DMS79 (cell line): ENCODE measurements around the gene HK2.
"Not testable (repeated sequence)": the region's sequence is repeated elsewhere in the genome, so short reads cannot be mapped to it uniquely, and the experiment has no call there.

ENCODE experiments used
- DNase-seq: peaks from one replicate; lab custom pipeline; 2025; lab: John Stamatoyannopoulos, UW

Gene HK2

DNA sequence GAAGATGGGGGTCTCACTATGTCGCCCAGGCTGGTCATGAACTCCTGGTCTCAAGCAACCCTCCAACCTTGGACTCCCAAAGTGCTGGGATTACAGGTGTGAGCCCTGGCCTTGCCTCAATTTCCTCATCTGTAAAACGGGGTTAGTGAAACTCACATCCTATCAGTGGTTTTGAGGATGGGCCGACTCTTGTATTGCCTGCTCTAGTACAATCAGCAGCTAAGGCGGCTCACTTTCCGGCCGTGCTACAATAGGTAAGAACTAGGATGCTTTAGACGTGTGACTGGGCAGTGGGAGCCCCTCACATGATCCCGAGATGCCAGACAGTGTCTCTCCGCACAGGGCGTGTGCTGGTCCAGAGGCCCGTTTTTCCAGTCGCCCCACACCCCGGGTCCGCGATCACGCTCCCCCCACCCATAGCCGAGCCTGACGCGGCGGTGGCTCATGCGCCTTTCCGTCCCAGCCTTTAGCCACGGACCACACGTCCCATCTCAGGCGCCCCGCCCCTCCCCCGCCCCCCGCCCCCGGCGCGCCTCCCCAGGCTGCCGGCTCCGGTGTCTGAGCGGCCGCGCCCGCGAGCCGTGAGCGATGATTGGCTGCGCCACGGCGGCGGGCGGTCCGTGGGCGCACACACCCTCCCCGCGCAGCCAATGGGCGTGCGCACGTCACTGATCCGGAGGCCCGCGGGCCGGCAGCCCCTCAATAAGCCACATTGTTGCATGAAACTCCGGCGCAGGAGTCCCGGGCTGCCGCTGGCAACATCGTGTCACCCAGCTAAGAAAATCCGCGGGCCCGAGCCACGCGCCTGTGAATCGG lies at the start of gene HK2:
Gene HK2, plus strand, starts transcription at position 710 of the 816 bp plus-strand sequence. CDS start 454 bp downstream, outside the sequence.
- DNase-seq: peak; percentile 41

DNA sequence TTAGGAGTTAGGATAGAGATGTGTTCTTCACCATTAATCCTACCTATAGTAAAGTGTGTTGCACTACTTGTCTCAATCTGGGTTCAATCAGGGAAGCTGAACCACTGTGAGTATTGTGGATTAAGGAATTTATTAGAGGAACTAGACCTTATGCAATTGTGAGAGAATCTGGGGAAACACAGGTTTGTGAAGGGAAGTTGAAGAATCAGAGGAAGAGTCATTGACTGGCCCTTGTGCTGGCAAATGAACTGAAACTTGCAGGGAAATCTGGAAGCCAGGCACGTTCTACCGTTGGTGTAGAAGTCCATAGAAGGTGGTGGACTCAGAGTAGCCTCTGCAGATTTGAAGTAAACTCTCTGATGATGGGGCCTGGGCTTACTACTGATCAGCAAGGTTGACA lies 44.7 kb upstream of the HK2 start:
- DNase-seq: no peak

DNA sequence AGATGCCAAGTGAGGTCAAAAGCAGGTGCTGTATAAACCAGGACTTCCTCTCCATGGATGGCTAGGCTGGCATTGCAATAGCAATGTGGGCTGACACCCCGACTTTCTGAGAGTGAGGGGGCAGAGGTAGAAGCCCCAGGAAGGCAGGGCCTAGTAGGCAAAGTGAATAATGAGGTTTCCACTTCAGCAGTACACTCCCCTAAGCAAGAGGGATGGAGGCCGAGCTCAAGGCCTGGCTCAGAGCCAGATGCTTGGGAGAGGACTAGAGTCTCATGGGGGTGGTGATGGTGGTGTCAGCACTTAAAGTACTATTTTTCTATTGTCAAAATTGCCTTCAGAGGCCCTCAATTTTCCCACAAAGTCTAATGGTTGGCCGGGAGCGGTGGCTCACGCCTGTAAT lies 41.6 kb upstream of the HK2 start:
- no peak for DNase-seq

DNA sequence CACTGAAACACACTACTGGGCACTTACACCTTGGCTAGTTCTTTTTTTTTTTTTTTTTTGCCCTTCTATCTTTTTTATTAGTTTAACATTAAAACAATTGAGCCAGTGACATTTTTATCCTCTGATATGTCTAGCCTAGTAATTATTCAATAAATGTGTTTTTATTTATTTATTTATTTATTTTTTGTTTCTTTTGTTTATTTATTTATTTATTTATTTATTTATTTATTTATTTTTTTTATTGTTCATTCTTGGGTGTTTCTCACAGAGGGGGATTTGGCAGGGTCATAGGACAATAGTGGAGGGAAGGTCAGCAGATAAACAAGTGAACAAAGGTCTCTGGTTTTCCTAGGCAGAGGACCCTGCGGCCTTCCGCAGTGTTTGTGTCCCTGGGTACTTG lies 39.0 kb upstream of the HK2 start:
- not testable (repeated sequence) for DNase-seq

DNA sequence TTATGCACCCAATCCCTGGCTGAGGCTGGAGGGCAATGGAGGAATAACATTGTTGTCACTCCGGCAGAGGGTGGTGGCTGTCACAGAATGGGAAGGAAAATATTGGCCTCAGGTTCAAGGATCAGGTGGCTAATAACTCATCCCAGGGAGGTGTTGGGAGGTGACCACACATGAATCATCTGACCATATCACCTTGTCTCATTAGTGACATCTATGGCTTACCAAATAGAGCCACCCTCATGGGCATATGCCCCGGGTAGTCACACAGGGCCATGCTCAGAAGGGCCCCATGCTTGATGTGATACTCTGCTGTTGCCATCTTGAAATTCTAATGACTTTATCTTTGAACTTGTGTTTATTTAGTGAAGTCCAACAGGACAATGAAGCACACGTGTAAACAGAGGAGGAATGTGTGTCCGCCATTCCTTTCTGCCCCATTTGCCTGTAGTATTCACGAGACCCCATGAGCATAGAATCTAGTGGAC lies 27.5 kb upstream of the HK2 start:
- DNase-seq: no peak

DNA sequence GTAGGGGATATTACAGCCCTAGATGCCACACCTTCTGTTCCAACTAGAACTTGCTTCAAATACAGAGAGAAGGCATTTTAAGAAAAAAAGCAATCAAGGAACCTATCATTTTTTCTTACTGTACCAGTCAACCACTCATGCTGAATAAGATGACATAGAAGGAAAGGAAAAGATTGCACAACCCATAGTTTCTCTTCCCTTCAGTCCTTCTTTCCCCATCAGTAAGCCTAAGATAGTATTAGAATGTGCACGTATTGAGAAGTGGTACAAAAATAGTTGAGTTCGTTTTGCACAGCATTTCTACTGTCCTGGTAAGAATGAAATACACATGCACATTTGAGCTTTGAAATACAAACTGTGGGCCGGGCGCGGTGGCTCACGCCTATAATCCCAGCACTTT lies 27.0 kb upstream of the HK2 start:
- DNase-seq: no peak

DNA sequence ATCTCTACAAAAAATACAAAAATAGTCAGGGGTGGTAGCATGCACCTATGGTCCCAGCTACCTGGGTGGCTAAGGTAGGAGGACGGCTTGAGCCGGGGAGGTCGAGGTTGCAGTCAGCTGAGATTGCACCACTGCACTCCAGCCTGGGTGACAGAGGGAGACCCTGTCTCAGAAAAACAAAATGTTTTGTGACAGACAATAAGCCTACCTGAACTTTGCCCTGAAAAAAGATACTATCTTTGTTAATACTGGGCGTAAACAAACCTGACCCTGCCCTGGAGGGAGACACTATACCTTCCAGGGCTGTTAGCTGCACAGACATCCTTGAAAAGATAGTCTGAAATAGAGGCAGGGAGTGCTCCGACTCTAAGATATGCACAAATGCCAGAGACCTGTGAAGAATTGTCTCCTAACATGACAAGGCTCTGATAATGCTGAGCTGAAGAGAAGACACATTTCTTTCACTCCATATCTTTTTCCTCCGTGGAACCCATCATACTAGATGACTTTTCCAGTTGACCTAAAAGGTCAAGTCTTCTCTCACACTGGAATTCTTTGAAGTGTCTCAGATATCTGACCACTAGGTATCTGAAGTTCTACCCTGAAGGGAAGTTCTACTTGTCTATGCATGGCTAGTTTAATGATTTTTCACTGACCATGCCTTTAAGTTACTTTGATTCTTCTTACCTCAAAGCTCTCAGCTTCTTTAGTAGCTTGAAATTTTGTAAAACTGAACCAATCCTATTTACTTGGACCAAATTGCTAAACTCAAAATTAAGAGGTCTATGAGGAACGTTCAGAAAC lies 20.9 kb upstream of the HK2 start:
- DNase-seq: no peak

DNA sequence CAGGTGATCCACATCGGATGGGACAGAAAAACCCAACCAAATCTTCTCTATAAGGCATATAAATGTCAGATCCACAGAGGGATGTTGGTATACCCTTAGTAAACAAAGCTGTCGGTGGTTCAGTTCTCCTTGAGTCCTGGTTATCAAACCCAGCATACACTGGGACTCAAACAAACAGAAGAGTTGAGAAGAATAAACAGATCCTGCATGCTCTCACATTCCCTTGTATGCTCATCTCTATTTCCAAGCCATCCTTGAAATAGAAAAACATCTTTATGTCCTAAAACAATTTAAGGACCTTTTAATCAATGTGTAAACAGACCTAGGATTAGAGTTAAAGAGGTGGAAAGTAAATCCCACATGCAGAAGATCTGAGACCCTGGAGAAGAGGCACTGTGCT lies 19.8 kb upstream of the HK2 start:
- no peak for DNase-seq

DNA sequence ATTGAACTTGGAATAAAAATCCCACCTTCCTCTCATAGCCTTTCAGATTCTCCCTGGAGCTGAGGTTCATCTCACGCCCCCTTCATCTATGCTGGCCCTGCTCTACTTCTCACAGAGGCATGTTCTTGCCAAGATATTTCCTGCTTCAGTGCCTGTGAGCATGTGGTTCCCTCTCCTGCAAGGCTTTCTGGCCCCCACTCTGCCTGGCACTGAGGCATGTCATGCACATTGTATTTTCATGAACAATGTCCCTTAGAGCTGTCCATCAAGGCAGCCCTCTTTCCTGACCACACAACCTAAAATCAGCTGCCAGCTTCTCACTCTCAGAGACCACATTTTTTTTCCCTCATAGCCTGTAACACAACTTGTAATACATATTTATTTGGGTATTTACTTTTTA lies 18.0 kb upstream of the HK2 start:
- DNase-seq: peak; percentile 96

DNA sequence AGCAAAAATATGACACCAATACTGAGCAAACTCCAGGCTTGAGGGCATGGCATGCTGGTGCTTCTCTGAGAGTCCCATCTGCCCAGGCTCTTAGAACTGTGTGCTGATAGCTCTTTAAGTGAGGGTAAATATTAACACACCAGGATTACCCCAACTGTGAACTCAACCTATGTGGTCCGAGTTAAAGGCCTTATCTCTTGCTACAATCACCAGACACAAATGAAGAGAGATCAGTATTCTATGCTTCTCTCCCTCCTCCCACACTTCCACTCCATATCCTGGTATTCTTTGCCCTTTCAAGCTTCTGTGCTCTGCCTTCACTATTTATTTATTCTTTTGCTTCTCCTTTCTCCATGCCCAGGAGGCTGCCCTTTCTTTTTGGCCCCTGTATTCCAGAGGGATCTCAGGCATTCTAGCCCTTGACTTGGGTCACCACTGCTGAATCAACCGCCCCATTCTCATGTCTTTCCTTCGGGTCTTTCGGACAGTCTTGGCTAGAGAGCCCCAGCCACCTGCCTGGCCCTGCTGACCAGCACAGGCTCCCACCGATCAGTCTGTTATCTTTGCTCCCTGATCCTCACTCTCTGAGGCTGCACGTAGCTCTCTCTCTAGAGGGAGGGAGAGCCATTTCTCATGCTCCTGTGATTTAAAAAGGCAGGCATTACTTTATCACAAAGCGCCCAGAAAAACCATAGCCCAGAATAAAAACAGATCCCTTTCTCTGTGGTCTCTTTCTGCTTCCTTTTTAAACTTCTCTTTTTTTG lies 17.2 kb upstream of the HK2 start:
- peak; percentile 76 for DNase-seq

DNA sequence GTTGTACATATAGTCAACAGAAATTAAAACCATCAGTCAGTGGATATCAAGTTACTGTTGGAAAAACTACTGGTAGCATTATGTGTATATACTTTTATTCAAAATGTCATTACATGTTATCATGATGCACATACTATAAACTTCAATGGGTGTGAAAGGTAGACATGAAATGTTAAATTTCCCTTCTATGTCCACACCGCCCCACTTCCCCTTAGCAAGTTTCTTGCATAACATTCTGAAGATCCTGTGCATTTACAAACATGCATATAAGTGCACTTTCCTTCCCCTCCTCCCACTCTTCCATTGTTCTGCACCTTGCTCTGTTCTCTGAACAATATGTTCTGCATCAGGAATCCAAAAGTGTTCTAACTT lies 16.6 kb upstream of the HK2 start:
- DNase-seq: no peak

DNA sequence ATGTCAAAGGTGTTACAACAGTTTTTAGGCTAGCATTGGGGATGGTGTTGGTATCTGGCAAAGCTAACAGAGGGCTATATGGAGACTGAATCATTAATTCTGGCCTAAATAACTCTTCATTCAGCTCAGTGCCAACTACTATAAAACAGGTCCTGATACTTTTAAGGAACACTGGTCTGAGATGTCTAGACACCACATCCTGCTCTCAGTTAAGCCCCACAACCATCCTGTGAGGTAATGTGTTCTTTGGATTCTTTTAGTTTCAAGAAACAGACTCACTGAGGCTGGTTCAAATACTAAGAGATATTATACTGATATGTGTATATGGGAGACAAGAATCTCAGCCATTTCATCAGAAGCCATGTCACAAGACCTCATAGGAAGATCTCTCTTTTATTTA lies 14.2 kb upstream of the HK2 start:
- no peak for DNase-seq

DNA sequence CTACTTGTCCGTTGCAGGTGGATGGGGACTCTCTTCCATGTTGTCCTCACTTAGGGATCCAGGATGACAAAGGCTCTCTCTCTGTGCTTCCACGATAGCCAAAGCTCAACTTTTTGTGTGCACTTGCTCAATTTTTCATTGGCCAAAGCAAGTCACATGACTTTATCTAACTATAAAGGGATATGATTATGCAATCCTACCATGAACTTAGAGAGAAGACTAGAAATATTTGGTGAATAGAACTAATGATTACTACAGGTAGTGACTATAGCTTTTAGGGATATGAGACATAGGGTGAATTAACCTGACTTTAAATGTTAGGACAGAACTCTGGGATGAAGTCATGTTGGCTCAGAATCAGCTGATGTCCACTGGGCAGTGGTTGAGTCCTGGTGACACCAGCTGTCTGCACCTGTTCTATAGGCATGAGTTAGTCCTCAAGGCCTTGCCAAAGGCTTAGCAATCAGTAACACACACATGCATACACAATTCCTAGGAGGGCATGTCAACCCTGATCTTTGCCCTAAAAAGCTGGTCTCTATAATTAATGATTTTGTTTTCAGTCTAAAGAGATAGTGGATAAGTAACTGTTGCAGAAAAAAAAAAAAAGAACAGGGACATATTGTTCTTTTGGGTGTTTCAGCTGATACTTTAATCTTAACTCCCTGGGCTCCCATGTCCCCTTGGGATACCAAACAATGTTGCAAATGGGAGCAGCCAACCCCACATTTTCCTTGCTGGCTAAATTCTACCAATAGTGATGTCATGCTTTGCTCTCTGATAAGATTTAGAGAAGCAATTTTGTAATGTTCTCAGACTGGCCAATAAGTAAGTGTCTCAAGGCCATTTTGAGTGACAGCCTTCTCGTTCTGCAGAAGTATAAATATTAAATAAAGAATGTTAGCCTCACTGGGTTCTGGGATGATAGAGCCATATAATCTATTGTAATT lies 12.5 kb upstream of the HK2 start:
- DNase-seq: no peak

DNA sequence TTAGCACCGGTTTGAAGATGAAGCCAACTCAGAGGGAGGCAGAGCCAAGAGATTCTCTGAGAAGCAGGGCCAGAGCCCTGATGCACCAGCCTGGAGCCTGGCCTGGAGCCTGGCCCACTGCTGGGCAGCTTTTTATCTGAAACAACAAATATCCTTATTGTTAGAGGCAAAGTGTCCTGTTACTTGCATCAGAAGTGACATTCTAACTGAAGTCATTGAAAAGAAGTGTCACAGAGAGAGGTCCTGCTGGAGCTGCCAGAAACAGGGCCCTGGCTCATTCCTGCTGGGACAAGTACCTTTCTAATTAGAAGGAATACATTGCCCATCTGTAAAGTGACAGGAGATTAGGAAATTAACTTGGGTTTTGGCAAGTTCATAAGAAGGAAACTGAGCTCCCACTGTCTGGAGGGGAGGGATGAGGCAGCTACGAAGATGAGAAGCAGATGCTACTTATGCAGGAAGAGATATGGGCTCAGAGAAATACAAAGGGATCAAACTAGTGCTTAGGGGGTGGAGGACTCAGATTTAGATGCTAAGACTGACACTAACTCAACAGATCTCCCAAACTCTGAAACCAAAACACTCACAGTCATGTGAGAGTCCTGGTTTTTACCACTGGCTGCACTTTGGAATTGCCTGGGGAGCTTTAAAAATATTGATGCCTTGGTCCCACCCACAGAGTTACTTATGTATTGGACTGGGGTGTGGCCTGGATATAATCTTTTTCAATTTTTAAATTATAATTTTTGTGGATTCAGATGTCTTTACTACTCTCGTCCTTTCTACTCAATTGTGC lies 11.0 kb upstream of the HK2 start:
- DNase-seq: no peak

DNA sequence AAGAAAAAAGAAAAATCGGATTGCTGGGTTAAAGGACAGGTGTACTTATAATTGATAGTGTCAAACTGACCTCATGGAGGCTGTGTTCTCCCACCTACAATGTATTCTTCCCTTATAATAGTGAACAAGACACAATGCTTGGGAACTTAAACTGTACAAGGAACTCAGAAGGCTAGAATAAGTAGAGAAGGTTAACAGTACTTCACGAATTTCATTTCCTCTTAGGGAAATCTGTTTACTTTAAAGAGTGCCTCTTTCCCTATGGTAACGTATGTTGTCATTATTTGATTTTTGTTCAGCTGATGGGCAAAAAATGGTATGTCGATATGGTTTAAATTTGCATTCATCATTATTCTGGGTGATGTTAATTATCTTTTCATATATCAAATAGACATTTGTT lies 9.2 kb upstream of the HK2 start:
- DNase-seq: no peak

DNA sequence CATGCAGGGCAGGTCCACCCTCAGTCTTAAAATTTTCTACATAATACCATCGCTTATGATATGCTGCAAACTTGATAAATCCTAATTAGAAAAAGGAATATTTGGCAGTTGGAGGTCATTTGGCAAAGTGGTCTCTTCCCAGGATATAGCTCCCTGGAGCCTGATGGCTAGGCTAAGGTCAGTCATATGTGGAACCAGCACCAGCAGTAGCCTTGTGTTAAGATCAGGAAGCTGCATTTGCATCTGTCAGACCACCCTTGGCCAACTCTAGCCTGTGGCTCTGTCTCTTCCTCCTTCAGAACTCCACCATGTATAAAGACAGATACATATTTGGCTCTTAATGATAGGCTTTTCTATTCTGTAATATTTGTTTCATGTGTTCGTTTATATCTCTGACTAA lies 5.4 kb upstream of the HK2 start:
- DNase-seq: no peak

DNA sequence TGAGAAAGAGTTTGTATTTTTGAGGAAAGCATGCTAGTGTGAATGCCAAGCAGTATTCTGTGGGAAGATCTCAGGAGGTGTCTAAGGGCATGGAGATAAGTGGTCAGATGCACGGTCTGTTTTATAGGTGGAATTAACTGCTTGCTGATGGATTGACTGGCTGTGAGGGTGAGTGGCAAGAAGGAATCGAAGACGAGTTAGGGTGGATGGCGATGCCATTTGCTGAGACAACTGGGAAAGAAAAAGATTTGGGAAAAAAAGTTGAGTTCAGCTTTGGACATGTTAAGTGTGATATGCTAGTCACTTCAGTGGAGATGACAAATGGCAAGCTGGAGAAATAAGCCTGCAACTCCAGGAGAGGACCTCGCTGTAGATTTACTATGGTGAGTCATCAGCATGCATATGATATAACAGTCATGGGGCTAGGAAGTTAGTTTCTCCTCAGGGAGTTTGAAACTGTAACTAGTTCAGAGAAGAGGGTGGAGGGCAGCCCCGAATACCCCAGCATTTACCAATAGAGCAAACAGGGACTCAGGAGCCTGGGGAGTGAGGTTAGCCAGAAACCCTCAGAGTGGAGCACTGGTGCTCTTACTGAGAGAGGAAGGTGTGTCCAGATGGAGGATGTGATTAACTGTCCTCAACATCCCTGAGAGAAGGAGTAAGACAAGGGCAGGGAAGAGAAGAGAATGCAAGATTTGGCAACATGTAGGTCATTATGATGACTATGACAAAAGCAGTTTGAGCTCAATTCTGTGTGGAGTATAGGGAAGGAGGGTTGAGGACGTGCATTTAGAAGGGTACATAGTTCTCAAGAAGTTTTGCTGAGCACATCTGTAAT lies 2.0 kb upstream of the HK2 start:
- DNase-seq: no peak

DNA sequence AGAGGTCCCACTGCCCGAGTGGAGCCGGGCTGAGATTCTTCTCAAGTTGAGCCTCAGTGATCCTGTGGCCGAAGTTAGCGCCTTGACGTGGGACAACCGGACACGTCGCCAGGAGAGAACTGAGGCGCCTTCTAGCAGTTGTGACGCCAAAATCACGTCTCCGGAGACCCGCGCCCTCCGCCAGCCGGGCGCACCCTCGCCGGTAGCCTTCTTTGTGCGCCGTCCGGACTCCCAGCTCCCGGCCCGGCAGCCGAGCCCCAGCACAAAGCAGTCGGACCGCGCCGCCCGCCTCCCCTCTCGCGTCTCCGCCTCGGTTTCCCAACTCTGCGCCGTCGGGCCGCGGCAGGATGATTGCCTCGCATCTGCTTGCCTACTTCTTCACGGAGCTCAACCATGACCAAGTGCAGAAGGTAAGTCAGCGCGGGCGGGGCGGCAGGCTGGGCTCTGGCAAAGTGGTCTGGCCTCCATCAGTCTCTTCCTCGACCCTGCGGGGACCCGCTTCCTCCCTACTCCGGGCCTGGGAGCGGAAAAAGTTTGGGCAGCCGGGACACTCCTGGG lies 386 bp downstream of the HK2 start:
- peak; percentile 19 for DNase-seq
